Medulla oblongata (tissue), 1 donor: ENCODE measurements around the gene SLC51A.
"Not testable (repeated sequence)": the region's sequence is repeated elsewhere in the genome, so short reads cannot be mapped to it uniquely, and the experiment has no call there.

ENCODE experiments used
- DNase-seq: peaks from one replicate; pipeline ENCODE4 v3.0.0-alpha.2; 2015; ENCODE audit errors: extremely low spot score

The SLC51A gene

GRCh38 chr3:196238612-196239560 lies 22.6 kb downstream of the SLC51A start:
- no peak for DNase-seq

- no peak for DNase-seq
Observed at GRCh38 chr3:196240424-196240823, 24.1 kb downstream of the SLC51A start.

- no peak for DNase-seq
Observed at GRCh38 chr3:196241704-196242103, 25.4 kb downstream of the SLC51A start.

- DNase-seq: not testable (repeated sequence)
Observed at GRCh38 chr3:196244166-196244565, 27.8 kb downstream of the SLC51A start.

GRCh38 chr3:196246612-196247308 lies 30.4 kb downstream of the SLC51A start:
- no peak for DNase-seq

GRCh38 chr3:196251918-196252317 lies 35.6 kb downstream of the SLC51A start:
- DNase-seq: no peak

GRCh38 chr3:196254376-196255283 lies 38.3 kb downstream of the SLC51A start:
- DNase-seq: no peak

GRCh38 chr3:196255776-196256175 lies 39.4 kb downstream of the SLC51A start:
- no peak for DNase-seq

GRCh38 chr3:196260784-196261183 lies 44.5 kb downstream of the SLC51A start:
- no peak for DNase-seq

- no peak for DNase-seq
Observed at GRCh38 chr3:196263819-196264218, 47.5 kb downstream of the SLC51A start.

- DNase-seq: peak; percentile 22
Observed at GRCh38 chr3:196268284-196269163, 52.2 kb downstream of the SLC51A start.

GRCh38 chr3:196270499-196270898 lies 54.2 kb downstream of the SLC51A start:
- peak; percentile 35 for DNase-seq

- no peak for DNase-seq
Observed at GRCh38 chr3:196272826-196273225, 56.5 kb downstream of the SLC51A start.

GRCh38 chr3:196273655-196274054 lies 57.3 kb downstream of the SLC51A start:
- no peak for DNase-seq

- DNase-seq: no peak
Observed at GRCh38 chr3:196274585-196274984, 58.3 kb downstream of the SLC51A start.

- DNase-seq: no peak
Observed at GRCh38 chr3:196275126-196275525, 58.8 kb downstream of the SLC51A start.

GRCh38 chr3:196280689-196281440 lies 64.5 kb downstream of the SLC51A start:
- no peak for DNase-seq

- peak; percentile 28 for DNase-seq
Observed at GRCh38 chr3:196281962-196282361, 65.6 kb downstream of the SLC51A start.
